Stomach (tissue), 9 donors: ENCODE measurements around the gene ATXN3. TPM values are rescaled to one million over a fixed set of nuclear protein-coding genes. Genes with fewer than 3 reads are reported as not detected.

Experiments
- DNase-seq, 2 donors: peaks; one replicate each; pipeline versions ENCODE4 v3.0.0 to v3.0.0-alpha.2; 2013 to 2019
- H3K27ac ChIP-seq, 5 donors: fragments of 200-600 bp in 4 of 5; sonication (generic) in 4 of 5; one replicate each; pipeline ENCODE4 v1.5.1; 2013 to 2019; ENCODE audit warnings: mild to moderate bottlenecking in 1 of 5, moderate library complexity in 1 of 5
- H3K27me3 ChIP-seq, 3 donors: fragments of 200-600 bp; sonication (generic); one replicate each; pipeline ENCODE4 v1.5.1; 2017 to 2019; ENCODE audit warnings: mixed run types in 1 of 3
- H3K36me3 ChIP-seq, 4 donors: fragments of 200-600 bp; sonication (generic); 1 replicate in 3 of 4; 2 replicates in 1 of 4; pipeline ENCODE4 v1.5.1; 2016 to 2019
- H3K4me1 ChIP-seq, 4 donors: fragments of 200-600 bp; sonication (generic); one replicate each; pipeline ENCODE4 v1.5.1; 2016 to 2019
- H3K4me3 ChIP-seq, 4 donors: fragments of 200-600 bp; sonication (generic) in 3 of 4; one replicate each; pipeline ENCODE4 v1.5.1; 2016 to 2019; ENCODE audit warnings: mild to moderate bottlenecking in 1 of 4
- H3K9me3 ChIP-seq, 4 donors: fragments of 200-600 bp; sonication (generic); one replicate each; pipeline ENCODE4 v1.5.1; 2016 to 2019
- CTCF ChIP-seq, 7 experiments: fragments of 450-650 bp in 4 of 7; fragments of 200-600 bp in 3 of 7; sonication (generic) in 3 of 7; IDR thresholded peaks; one replicate each; pipeline ENCODE4 v1.5.1; 2016 to 2019; ENCODE audit warnings: antibody characterized with exemption in 7 of 7, control low read depth in 2 of 7, mild to moderate bottlenecking in 1 of 7
- EP300 ChIP-seq: sonication (generic); formaldehyde crosslinking; IDR thresholded peaks from one replicate; pipeline ENCODE4 v1.6.1; 2017; ENCODE audit warnings: antibody characterized with exemption
- POLR2A ChIP-seq, 4 donors: fragments of 450-650 bp; IDR thresholded peaks; one replicate each; pipeline ENCODE4 v1.6.1; 2016; ENCODE audit warnings: antibody characterized with exemption in 4 of 4, control low read depth in 2 of 4, mild to moderate bottlenecking in 1 of 4, moderate library complexity in 1 of 4
- POLR2AphosphoS5 ChIP-seq, 3 donors: sonication (generic); formaldehyde crosslinking; IDR thresholded peaks; one replicate each; pipeline ENCODE4 v1.6.1; 2016; ENCODE audit warnings: antibody characterized with exemption in 3 of 3
- WGBS, 5 donors: extraction: QIAGEN DNeasy Blood & Tissue Kit in 3 of 5; methylation state at CpG; one replicate each; pipeline versions ENCODE4 v1.1.5 to v1.1.7; 2013 to 2018; 5-methylcytosine and 5-hydroxymethylcytosine counted together
- intact Hi-C: fragments of 100-400 bp; cut with DNase I; formaldehyde crosslinking; loops from one replicate; pipeline ENCODE4 v1.15.1; 2023; ENCODE audit warnings: low total_unique reads
- polyA plus RNA-seq, 3 donors: library from polyadenylated mRNA; stranded (reverse); fragments of 200-250 nt; gene quantifications; one replicate each; pipeline ENCODE4 v1.2.3, GENCODE V29; 2013
- total RNA-seq, 5 donors: library from RNA; depleted of rRNA; stranded (reverse); fragments of >200 nt; gene quantifications; one replicate each; pipeline versions ENCODE4 v1.1.0 to v1.2.3, GENCODE V29; 2014 to 2016
- donor health status: healthy with polysubstance abuse.
- donor health status: Bipolar disorder and iron deficiency.
- donor health status: healthy.

ATXN3 gene
- total and polyA plus RNA-seq, 8 donors, result 4.5 to 229 (median 27.0) TPM

GRCh38 chr14:92037989-92038388 is 68.4 kb downstream of the ATXN3 start:
- peaks cover 0 to under 1% (median 0%) of the 10 kb centered on the region in 4 donors for H3K36me3 ChIP-seq
- H3K4me3 ChIP-seq, result peak overlapping the region; percentile 76 to 95 (median 82)
- intact Hi-C loops, result no loop called here
- no peak for DNase-seq
- H3K27ac ChIP-seq, result peak overlapping the region; percentile 24 to 97 (median 97)
- no peaks in the 10 kb centered on the region for H3K9me3 ChIP-seq
- TF ChIP-seq CTCF (IDR thresholded peaks at IDR 0.05) (no peak), POLR2A (IDR thresholded peaks at IDR 0.05) (no peak), POLR2AphosphoS5 (IDR thresholded peaks at IDR 0.05) (no peak), EP300 (no peak)
- no peaks in the 10 kb centered on the region for H3K27me3 ChIP-seq
- 20 to 30% (median 28%) methylated on average over 3 of the region's 3 CpGs for WGBS, 5 donors
- H3K4me1 ChIP-seq, result peaks cover 6 to 75% (median 58%) of the 10 kb centered on the region in 4 donors

GRCh38 chr14:92035890-92036289 is 70.5 kb downstream of the ATXN3 start:
- H3K36me3 ChIP-seq, result peaks cover 0 to 21% (median 19%) of the 10 kb centered on the region in 4 donors
- H3K4me1 ChIP-seq, result peaks cover 6 to 78% (median 58%) of the 10 kb centered on the region in 4 donors
- peak overlapping the region in 2 of 4 donors; percentile 85 to 95 for H3K4me3 ChIP-seq
- intact Hi-C loops, result no loop called here
- H3K27ac ChIP-seq, result peak overlapping the region; percentile 46 to 83 (median 78)
- 9 to 50% (median 28%) methylated on average over 1 of the region's 1 CpG for WGBS, 5 donors
- no peak for DNase-seq
- H3K27me3 ChIP-seq, result no peaks in the 10 kb centered on the region
- no peaks in the 10 kb centered on the region for H3K9me3 ChIP-seq
- no peak for TF ChIP-seq POLR2AphosphoS5 (IDR thresholded peaks at IDR 0.05)
- no peak for TF ChIP-seq POLR2A (IDR thresholded peaks at IDR 0.05)
- no peak for TF ChIP-seq CTCF (IDR thresholded peaks at IDR 0.05)
- TF ChIP-seq EP300, result no peak

GRCh38 chr14:92033906-92034687 is 72.3 kb downstream of the ATXN3 start:
- DNase-seq, result peak; percentile 38 to 49
- H3K4me3 ChIP-seq, result no peak overlapping the region

GRCh38 chr14:92033433-92033832 is 72.9 kb downstream of the ATXN3 start:
- WGBS, 5 donors, result 39 to 83% (median 74%) methylated on average over 1 of the region's 1 CpG
- H3K9me3 ChIP-seq, result no peaks in the 10 kb centered on the region
- H3K27ac ChIP-seq, result peak overlapping the region; percentile 78 to 94 (median 82)
- intact Hi-C loops, result no loop called here
- peaks cover 9 to 40% (median 39%) of the 10 kb centered on the region in 4 donors for H3K36me3 ChIP-seq
- H3K4me3 ChIP-seq, result no peak overlapping the region
- no peaks in the 10 kb centered on the region for H3K27me3 ChIP-seq
- DNase-seq, result no peak
- H3K4me1 ChIP-seq, result peaks cover 6 to 67% (median 50%) of the 10 kb centered on the region in 4 donors
- TF ChIP-seq CTCF (IDR thresholded peaks at IDR 0.05), result no peak
- TF ChIP-seq POLR2AphosphoS5 (IDR thresholded peaks at IDR 0.05), result no peak
- no peak for TF ChIP-seq POLR2A (IDR thresholded peaks at IDR 0.05)
- TF ChIP-seq EP300, result no peak

More at GRCh38 chr14:92033906-92034687, 72.3 kb downstream of the ATXN3 start:
- Histone ChIP-seq H3K4me1 (peaks cover 6 to 72% (median 54%) of the 10 kb centered on the region in 4 donors), H3K9me3 (no peaks in the 10 kb centered on the region), H3K27me3 (no peaks in the 10 kb centered on the region), H3K36me3 (peaks cover 9 to 37% (median 36%) of the 10 kb centered on the region in 4 donors), H3K27ac (peak overlapping the region; percentile 78 to 94 (median 82))
- intact Hi-C loops, result no loop called here
- whole genome bisulfite sequencing, 5 donors, result 35 to 69% (median 49%) methylated on average over 11 of the region's 11 CpGs
- no peak for TF ChIP-seq POLR2A (IDR thresholded peaks at IDR 0.05)
- no peak for TF ChIP-seq EP300
- TF ChIP-seq POLR2AphosphoS5 (IDR thresholded peaks at IDR 0.05), result no peak
- TF ChIP-seq CTCF (IDR thresholded peaks at IDR 0.05), result no peak
